Activated CD4-positive, alpha-beta T cell treated with anti-CD3 and anti-CD28 coated beads, Interleukin-2, Interleukin-6, amounts not matched to agents 100 ng/mL and 50 ng/mL, durations not matched to agents 16 hours and 8 hours (primary cell): ENCODE results near the gene DDX50.
"Not testable (repeated sequence)": the region's sequence is repeated elsewhere in the genome, so short reads cannot be mapped to it uniquely, and the experiment has no call there.

ENCODE experiments used
- DNase-seq: peaks from one replicate; pipeline ENCODE4 v3.0.0-alpha.2; 2020

Gene DDX50

GRCh38 chr10:68901105-68901927, at the start of gene DDX50:
Gene DDX50 (plus strand): TSS chr10:68901315. CDS start chr10:68901385, 70 bp downstream.
- DNase-seq: peak; percentile 98

- no peak for DNase-seq
These were observed 44.8 kb upstream of the DDX50 start for GRCh38 chr10:68856352-68856751.

- no peak for DNase-seq
These were observed 44.1 kb upstream of the DDX50 start for GRCh38 chr10:68857005-68857404.

- no peak for DNase-seq
These were observed 39.9 kb upstream of the DDX50 start for GRCh38 chr10:68861253-68861652.

- no peak for DNase-seq
These were observed 36.5 kb upstream of the DDX50 start for GRCh38 chr10:68864611-68865010.

GRCh38 chr10:68868173-68868572, 32.9 kb upstream of the DDX50 start:
- not testable (repeated sequence) for DNase-seq

- no peak for DNase-seq
These were observed 31.5 kb upstream of the DDX50 start for GRCh38 chr10:68869623-68870022.

- no peak for DNase-seq
These were observed 31.1 kb upstream of the DDX50 start for GRCh38 chr10:68870061-68870460.

GRCh38 chr10:68870545-68871104, 30.5 kb upstream of the DDX50 start:
- DNase-seq: no peak

GRCh38 chr10:68871105-68871711, 29.9 kb upstream of the DDX50 start:
- no peak for DNase-seq

- no peak for DNase-seq
These were observed 29.3 kb upstream of the DDX50 start for GRCh38 chr10:68871731-68872342.

- DNase-seq: no peak
These were observed 24.6 kb upstream of the DDX50 start for GRCh38 chr10:68876246-68877138.

- no peak for DNase-seq
These were observed 23.5 kb upstream of the DDX50 start for GRCh38 chr10:68877482-68878110.

GRCh38 chr10:68878496-68878895, 22.6 kb upstream of the DDX50 start:
- no peak for DNase-seq

- DNase-seq: no peak
These were observed 21.5 kb upstream of the DDX50 start for GRCh38 chr10:68879628-68880027.

GRCh38 chr10:68880181-68880580, 20.9 kb upstream of the DDX50 start:
- no peak for DNase-seq

- no peak for DNase-seq
These were observed 6.1 kb upstream of the DDX50 start for GRCh38 chr10:68895041-68895440.

- peak; percentile 61 for DNase-seq
These were observed 3.8 kb upstream of the DDX50 start for GRCh38 chr10:68897336-68897741.

- DNase-seq: no peak
These were observed 1.8 kb upstream of the DDX50 start for GRCh38 chr10:68899186-68899745.

- no peak for DNase-seq
These were observed 549 bp upstream of the DDX50 start for GRCh38 chr10:68900427-68901104.

- DNase-seq: no peak
These were observed 1.3 kb downstream of the DDX50 start for GRCh38 chr10:68902382-68902781.
